ENCODE measurements around the gene FBXL7. TPM values are rescaled to one million over a fixed set of nuclear protein-coding genes. Genes with fewer than 3 reads are reported as not detected.

Gene FBXL7
- total and polyA plus RNA-seq, 2 experiments from 2014 or later = 4.5 to 15.2 TPM

- Mint-ChIP-seq H3K27me3 (ENCODE audit: insufficient read depth, low read depth, poor library complexity) (peaks cover 6% of the 10 kb centered on the region), H3K9me3 (no peaks in the 10 kb centered on the region; the same call in 2 of the 3 replicates)
Observed at GRCh38 chr5:15570491-15570890, 70.5 kb downstream of the FBXL7 start.

More at GRCh38 chr5:15570491-15570890, 70.5 kb downstream of the FBXL7 start:
- TF ChIP-seq ZNF114 (CRISPR knock-in tag; IDR thresholded peaks at IDR 0.05) (no peak), POLR2AphosphoS5 (IDR thresholded peaks at IDR 0.05; ENCODE audit: low read depth) (no peak), REST (IDR thresholded peaks at IDR 0.05; ENCODE audit: unreplicated experiment) (no peak), STAT1 (IDR thresholded peaks at IDR 0.05; ENCODE audit: unreplicated experiment) (no peak), JUNB (IDR thresholded peaks at IDR 0.05; ENCODE audit: unreplicated experiment) (no peak), NANOG (IDR thresholded peaks at IDR 0.05; ENCODE audit: borderline replicate concordance) (no peak), EZH2phosphoT487 (IDR thresholded peaks at IDR 0.05; ENCODE audit: unreplicated experiment) (no peak), CREB1 (CRISPR knock-in tag; IDR thresholded peaks at IDR 0.05; ENCODE audit: low read depth) (no peak), ZNF331 (CRISPR knock-in tag; IDR thresholded peaks at IDR 0.05; ENCODE audit: low read depth) (no peak), CTCF (conservative IDR thresholded peaks at IDR 0.05; ENCODE audit: low read depth in 2 of 2) (no peak), ETS1 (IDR thresholded peaks at IDR 0.05) (no peak), EZH2 (IDR thresholded peaks at IDR 0.05; ENCODE audit: low read depth, unreplicated experiment) (no peak)
- TF ChIP-seq, protein P1, sequence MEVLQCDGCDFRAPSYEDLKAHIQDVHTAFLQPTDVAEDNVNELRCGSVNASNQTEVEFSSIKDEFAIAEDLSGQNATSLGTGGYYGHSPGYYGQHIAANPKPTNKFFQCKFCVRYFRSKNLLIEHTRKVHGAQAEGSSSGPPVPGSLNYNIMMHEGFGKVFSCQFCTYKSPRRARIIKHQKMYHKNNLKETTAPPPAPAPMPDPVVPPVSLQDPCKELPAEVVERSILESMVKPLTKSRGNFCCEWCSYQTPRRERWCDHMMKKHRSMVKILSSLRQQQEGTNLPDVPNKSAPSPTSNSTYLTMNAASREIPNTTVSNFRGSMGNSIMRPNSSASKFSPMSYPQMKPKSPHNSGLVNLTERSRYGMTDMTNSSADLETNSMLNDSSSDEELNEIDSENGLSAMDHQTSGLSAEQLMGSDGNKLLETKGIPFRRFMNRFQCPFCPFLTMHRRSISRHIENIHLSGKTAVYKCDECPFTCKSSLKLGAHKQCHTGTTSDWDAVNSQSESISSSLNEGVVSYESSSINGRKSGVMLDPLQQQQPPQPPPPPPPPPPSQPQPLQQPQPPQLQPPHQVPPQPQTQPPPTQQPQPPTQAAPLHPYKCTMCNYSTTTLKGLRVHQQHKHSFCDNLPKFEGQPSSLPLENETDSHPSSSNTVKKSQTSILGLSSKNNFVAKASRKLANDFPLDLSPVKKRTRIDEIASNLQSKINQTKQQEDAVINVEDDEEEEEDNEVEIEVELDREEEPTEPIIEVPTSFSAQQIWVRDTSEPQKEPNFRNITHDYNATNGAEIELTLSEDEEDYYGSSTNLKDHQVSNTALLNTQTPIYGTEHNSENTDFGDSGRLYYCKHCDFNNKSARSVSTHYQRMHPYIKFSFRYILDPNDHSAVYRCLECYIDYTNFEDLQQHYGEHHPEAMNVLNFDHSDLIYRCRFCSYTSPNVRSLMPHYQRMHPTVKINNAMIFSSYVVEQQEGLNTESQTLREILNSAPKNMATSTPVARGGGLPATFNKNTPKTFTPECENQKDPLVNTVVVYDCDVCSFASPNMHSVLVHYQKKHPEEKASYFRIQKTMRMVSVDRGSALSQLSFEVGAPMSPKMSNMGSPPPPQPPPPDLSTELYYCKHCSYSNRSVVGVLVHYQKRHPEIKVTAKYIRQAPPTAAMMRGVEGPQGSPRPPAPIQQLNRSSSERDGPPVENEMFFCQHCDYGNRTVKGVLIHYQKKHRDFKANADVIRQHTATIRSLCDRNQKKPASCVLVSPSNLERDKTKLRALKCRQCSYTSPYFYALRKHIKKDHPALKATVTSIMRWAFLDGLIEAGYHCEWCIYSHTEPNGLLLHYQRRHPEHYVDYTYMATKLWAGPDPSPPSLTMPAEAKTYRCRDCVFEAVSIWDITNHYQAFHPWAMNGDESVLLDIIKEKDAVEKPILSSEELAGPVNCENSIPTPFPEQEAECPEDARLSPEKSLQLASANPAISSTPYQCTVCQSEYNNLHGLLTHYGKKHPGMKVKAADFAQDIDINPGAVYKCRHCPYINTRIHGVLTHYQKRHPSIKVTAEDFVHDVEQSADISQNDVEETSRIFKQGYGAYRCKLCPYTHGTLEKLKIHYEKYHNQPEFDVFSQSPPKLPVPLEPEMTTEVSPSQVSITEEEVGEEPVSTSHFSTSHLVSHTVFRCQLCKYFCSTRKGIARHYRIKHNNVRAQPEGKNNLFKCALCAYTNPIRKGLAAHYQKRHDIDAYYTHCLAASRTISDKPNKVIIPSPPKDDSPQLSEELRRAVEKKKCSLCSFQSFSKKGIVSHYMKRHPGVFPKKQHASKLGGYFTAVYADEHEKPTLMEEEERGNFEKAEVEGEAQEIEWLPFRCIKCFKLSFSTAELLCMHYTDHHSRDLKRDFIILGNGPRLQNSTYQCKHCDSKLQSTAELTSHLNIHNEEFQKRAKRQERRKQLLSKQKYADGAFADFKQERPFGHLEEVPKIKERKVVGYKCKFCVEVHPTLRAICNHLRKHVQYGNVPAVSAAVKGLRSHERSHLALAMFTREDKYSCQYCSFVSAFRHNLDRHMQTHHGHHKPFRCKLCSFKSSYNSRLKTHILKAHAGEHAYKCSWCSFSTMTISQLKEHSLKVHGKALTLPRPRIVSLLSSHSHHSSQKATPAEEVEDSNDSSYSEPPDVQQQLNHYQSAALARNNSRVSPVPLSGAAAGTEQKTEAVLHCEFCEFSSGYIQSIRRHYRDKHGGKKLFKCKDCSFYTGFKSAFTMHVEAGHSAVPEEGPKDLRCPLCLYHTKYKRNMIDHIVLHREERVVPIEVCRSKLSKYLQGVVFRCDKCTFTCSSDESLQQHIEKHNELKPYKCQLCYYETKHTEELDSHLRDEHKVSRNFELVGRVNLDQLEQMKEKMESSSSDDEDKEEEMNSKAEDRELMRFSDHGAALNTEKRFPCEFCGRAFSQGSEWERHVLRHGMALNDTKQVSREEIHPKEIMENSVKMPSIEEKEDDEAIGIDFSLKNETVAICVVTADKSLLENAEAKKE (CRISPR knock-in tag; IDR thresholded peaks at IDR 0.05) = no peak
- Histone ChIP-seq H3K27me3 (ENCODE audit: insufficient read depth) (no peaks in the 10 kb centered on the region), H3K4me2 (no peak overlapping the region), H3K4me1 (ENCODE audit: insufficient read depth) (peaks cover 16% of the 10 kb centered on the region; the same call in 1 of the 2 replicates), H3K27ac (ENCODE audit: low read depth) (no peak overlapping the region), H2AFZ (no peak overlapping the region), H4K20me1 (replicated peaks; ENCODE audit: insufficient read depth) (no peaks in the 10 kb centered on the region), H3F3A (replicated peaks; ENCODE audit: low read depth) (no peaks in the 10 kb centered on the region), H3K4me3 (no peak overlapping the region), H3K36me3 (ENCODE audit: insufficient read depth) (no peaks in the 10 kb centered on the region), H3K79me2 (replicated peaks; ENCODE audit: insufficient read depth) (peaks cover 45% of the 10 kb centered on the region), H3K9me2 (ENCODE audit: insufficient read depth) (no peaks in the 10 kb centered on the region)
- peaks cover 16% of the 10 kb centered on the region for H3K4me1 Mint-ChIP-seq
- H3K4me3 Mint-ChIP-seq = no peak overlapping the region
- ATAC-seq = no peak
- H3K36me3 Mint-ChIP-seq (ENCODE audit: low read depth) = no peaks in the 10 kb centered on the region; the same call in 2 of the 3 replicates
- no peak overlapping the region for H3K27ac Mint-ChIP-seq
- DNase-seq (ENCODE audit: low spot score) = no peak
